IMR-90 (cell line): ENCODE measurements around the gene ISX. TPM values are rescaled to one million over a fixed set of nuclear protein-coding genes. Genes with fewer than 3 reads are reported as not detected.

Experiments
- ATAC-seq: fragments of 200-7000 bp; cut with Tn5 transposase; 2 replicates; pipeline ENCODE4 v1.9.1; 2020; ENCODE audit warnings: low read depth, mild to moderate bottlenecking, moderate library complexity
- BruUV-seq: library from RNA; stranded (reverse); fragments of 400-500 nt; replicated peaks from 2 replicates; lab custom pipeline; 2021; lab: Mats Ljungman, UMichigan
- CTCF ChIA-PET: fragments of 300-600 bp; formaldehyde crosslinking; extraction: SDS; loops from one replicate; lab custom pipeline; 2021; ENCODE audit warnings: antibody characterized with exemption; lab: Yijun Ruan, JAX
- POLR2A ChIA-PET: fragments of 300-600 bp; sonication (Branson Sonifier 250); formaldehyde crosslinking; loops from one replicate; lab custom pipeline; 2022; ENCODE audit warnings: antibody characterized with exemption; ENCODE audit not compliant: unreplicated experiment; lab: Charles Lee
- DNase-seq: peaks from one replicate; pipeline ENCODE4 v3.0.0; 2013
- H2AFZ ChIP-seq: replicated peaks from 2 replicates; pipeline ENCODE3; 2013; ENCODE audit warnings: low read length, mild to moderate bottlenecking; ENCODE audit not compliant: poor library complexity
- H2AK5ac ChIP-seq: 2 replicates; pipeline ENCODE4 v1.6.1; 2013; ENCODE audit warnings: low read depth, low read length, inconsistent platforms
- H2AK9ac ChIP-seq: replicated peaks from 2 replicates; pipeline ENCODE3; 2013; ENCODE audit warnings: mild to moderate bottlenecking, low read depth, low read length, moderate library complexity; ENCODE audit not compliant: poor library complexity
- H2BK120ac ChIP-seq: 2 replicates; pipeline ENCODE4 v1.6.1; 2013; ENCODE audit warnings: low read depth, low read length, inconsistent platforms
- H2BK15ac ChIP-seq: 3 replicates; pipeline ENCODE4 v1.6.1; 2013; ENCODE audit warnings: low read depth, low read length, inconsistent platforms
- H2BK20ac ChIP-seq: 2 replicates; pipeline ENCODE4 v1.6.1; 2013; ENCODE audit warnings: low read depth, mild to moderate bottlenecking, inconsistent platforms, low read length, moderate library complexity
- H2BK5ac ChIP-seq: 2 replicates; pipeline ENCODE4 v1.6.1; 2013; ENCODE audit warnings: mild to moderate bottlenecking, low read depth, low read length, inconsistent platforms; ENCODE audit not compliant: poor library complexity, severe bottlenecking
- H3K14ac ChIP-seq: replicated peaks from 2 replicates; pipeline ENCODE4 v1.6.1; 2013; ENCODE audit warnings: low read depth, low read length, inconsistent platforms
- H3K18ac ChIP-seq: 2 replicates; pipeline ENCODE4 v1.6.1; 2013; ENCODE audit warnings: low read depth, low read length, control low read depth
- H3K23ac ChIP-seq: 2 replicates; pipeline ENCODE4 v1.6.1; 2013; ENCODE audit warnings: low read depth, low read length, inconsistent platforms
- H3K27ac ChIP-seq: 2 replicates; pipeline ENCODE4 v1.5.1; 2013; ENCODE audit warnings: mild to moderate bottlenecking, control low read depth, low read length; ENCODE audit not compliant: insufficient read depth
- H3K27me3 ChIP-seq: 2 replicates; pipeline ENCODE4 v1.6.1; 2013; ENCODE audit warnings: low read length; ENCODE audit not compliant: control insufficient read depth, insufficient read depth
- H3K36me3 ChIP-seq: 2 replicates; pipeline ENCODE4 v1.6.1; 2013; ENCODE audit warnings: low read length, mixed read lengths; ENCODE audit not compliant: control insufficient read depth, insufficient read depth
- H3K4ac ChIP-seq: 2 replicates; pipeline ENCODE4 v1.6.1; 2013; ENCODE audit warnings: low read depth, low read length, inconsistent platforms
- H3K4me1 ChIP-seq: 2 replicates; pipeline ENCODE4 v1.6.1; 2013; ENCODE audit warnings: low read length, mixed read lengths; ENCODE audit not compliant: control insufficient read depth, insufficient read depth
- H3K4me2 ChIP-seq: 2 replicates; pipeline ENCODE4 v1.6.1; 2013; ENCODE audit warnings: low read depth, mild to moderate bottlenecking, control low read depth, low read length, moderate library complexity
- H3K4me3 ChIP-seq: 2 replicates; pipeline ENCODE4 v1.5.1; 2013; ENCODE audit warnings: low read depth, mild to moderate bottlenecking, control low read depth, low read length, moderate library complexity; ENCODE audit not compliant: insufficient read depth
- H3K56ac ChIP-seq: 2 replicates; pipeline ENCODE4 v1.6.1; 2013; ENCODE audit warnings: low read length, inconsistent platforms; ENCODE audit not compliant: insufficient read depth; ENCODE audit errors: extremely low read depth
- H3K79me1 ChIP-seq, 2 experiments: 2 replicates each; pipeline ENCODE4 v1.6.1; 2013; ENCODE audit warnings: low read length in 2 of 2, inconsistent platforms in 1 of 2, low read depth in 1 of 2
- H3K9ac ChIP-seq: 2 replicates; pipeline ENCODE4 v1.6.1; 2013; ENCODE audit warnings: low read depth, low read length, control low read depth
- H3K9me1 ChIP-seq: 2 replicates; pipeline ENCODE4 v1.6.1; 2013; ENCODE audit warnings: low read length, inconsistent platforms; ENCODE audit not compliant: insufficient read depth
- H3K9me3 ChIP-seq: 2 replicates; pipeline ENCODE4 v1.6.1; 2013; ENCODE audit warnings: low read length; ENCODE audit not compliant: control insufficient read depth, insufficient read depth
- H4K20me1 ChIP-seq: 2 replicates; pipeline ENCODE4 v1.6.1; 2013; ENCODE audit warnings: low read length, inconsistent platforms; ENCODE audit not compliant: insufficient read depth
- H4K5ac ChIP-seq: 2 replicates; pipeline ENCODE4 v1.6.1; 2013; ENCODE audit warnings: mild to moderate bottlenecking, low read depth, low read length, control low read depth
- H4K8ac ChIP-seq, 2 experiments: 2 replicates each; pipeline ENCODE4 v1.6.1; 2013; ENCODE audit warnings: low read depth in 2 of 2, low read length in 2 of 2, control low read depth in 1 of 2, inconsistent platforms in 1 of 2
- H4K91ac ChIP-seq: 2 replicates; pipeline ENCODE4 v1.6.1; 2013; ENCODE audit warnings: low read depth, low read length, inconsistent platforms; ENCODE audit not compliant: insufficient read depth
- BHLHE40 ChIP-seq: fragments of 150-350 bp; IDR thresholded peaks from 2 replicates; pipeline ENCODE4 v1.6.1; 2016; ENCODE audit warnings: mild to moderate bottlenecking, low read depth, low read length
- CEBPB ChIP-seq: IDR thresholded peaks from 2 replicates; pipeline ENCODE4 v1.6.1; 2012; ENCODE audit warnings: low read depth, low read length, improper control_type of control experiment
- FOS ChIP-seq: fragments of 150-350 bp; IDR thresholded peaks from 2 replicates; pipeline ENCODE4 v1.6.1; 2016; ENCODE audit warnings: low read depth, low read length
- MAZ ChIP-seq: IDR thresholded peaks from 2 replicates; pipeline ENCODE4 v1.6.1; 2012; ENCODE audit warnings: low read depth, mild to moderate bottlenecking, low read length, improper control_type of control experiment, moderate library complexity, borderline replicate concordance
- NFE2L2 ChIP-seq: fragments of 150-350 bp; IDR thresholded peaks from 2 replicates; pipeline ENCODE4 v1.6.1; 2016; ENCODE audit warnings: low read depth, mild to moderate bottlenecking, low read length
- RAD21 ChIP-seq: IDR thresholded peaks from 2 replicates; pipeline ENCODE4 v1.6.1; 2012; ENCODE audit warnings: low read length, improper control_type of control experiment
- WGBS, 2 experiments: methylation state at CpG; one replicate each; pipeline versions ENCODE4 v1.1.5 to v1.1.7; 2013; ENCODE audit warnings: missing lambda C conversion rate in 2 of 2; ENCODE audit not compliant: insufficient read length in 1 of 2; ENCODE audit errors: extremely low coverage in 2 of 2; 5-methylcytosine and 5-hydroxymethylcytosine counted together
- dilution Hi-C: fragments of 300-500 bp; cut with HindIII; formaldehyde crosslinking; loops from one replicate; pipeline ENCODE4 v1.14.3; 2018; ENCODE audit warnings: low sequenced_read_pairs; ENCODE audit not compliant: unreplicated experiment
- in situ Hi-C: fragments of 300-500 bp; cut with MboI; formaldehyde crosslinking; loops from 3 replicates; pipeline ENCODE4 v1.14.3; 2019; ENCODE audit warnings: low sequenced_read_pairs, inconsistent platforms, mixed read lengths
- intact Hi-C: fragments of 100-400 bp; cut with micrococcal nuclease; formaldehyde crosslinking; loops from 2 replicates; pipeline ENCODE4 v1.10.0; 2022
- polyA plus RNA-seq, 3 experiments: library from polyadenylated mRNA; depleted of rRNA; stranded (reverse); fragments of >200 nt; gene quantifications; 2 replicates each; pipeline ENCODE4 v1.2.3, GENCODE V29; 2012; ENCODE audit warnings: low replicate concordance in 1 of 3
- total RNA-seq: library from RNA; depleted of rRNA; stranded (reverse); fragments of >200 nt; gene quantifications from 2 replicates; pipeline ENCODE4 v1.2.3, GENCODE V29; 2012
- TF ChIP-seq, protein P1 (sequence below): fragments of 150-350 bp; IDR thresholded peaks from 2 replicates; pipeline ENCODE4 v1.6.1; 2017; ENCODE audit warnings: mild to moderate bottlenecking, antibody characterized with exemption, low read length, low read depth
- TF ChIP-seq, protein P2 (sequence below): conservative IDR thresholded peaks from 2 replicates; pipeline ENCODE4 v1.5.1; 2012; ENCODE audit warnings: mild to moderate bottlenecking, low read depth, low read length, improper control_type of control experiment
- TF ChIP-seq, protein P3 (sequence below): fragments of 150-350 bp; IDR thresholded peaks from 2 replicates; pipeline ENCODE4 v1.6.1; 2016; ENCODE audit warnings: low read depth, mild to moderate bottlenecking, low read length, moderate library complexity, borderline replicate concordance

The ISX gene
- total and polyA plus RNA-seq, 2 of the 4 experiments (the other 2 are of a cell fraction), result not detected

DNA sequence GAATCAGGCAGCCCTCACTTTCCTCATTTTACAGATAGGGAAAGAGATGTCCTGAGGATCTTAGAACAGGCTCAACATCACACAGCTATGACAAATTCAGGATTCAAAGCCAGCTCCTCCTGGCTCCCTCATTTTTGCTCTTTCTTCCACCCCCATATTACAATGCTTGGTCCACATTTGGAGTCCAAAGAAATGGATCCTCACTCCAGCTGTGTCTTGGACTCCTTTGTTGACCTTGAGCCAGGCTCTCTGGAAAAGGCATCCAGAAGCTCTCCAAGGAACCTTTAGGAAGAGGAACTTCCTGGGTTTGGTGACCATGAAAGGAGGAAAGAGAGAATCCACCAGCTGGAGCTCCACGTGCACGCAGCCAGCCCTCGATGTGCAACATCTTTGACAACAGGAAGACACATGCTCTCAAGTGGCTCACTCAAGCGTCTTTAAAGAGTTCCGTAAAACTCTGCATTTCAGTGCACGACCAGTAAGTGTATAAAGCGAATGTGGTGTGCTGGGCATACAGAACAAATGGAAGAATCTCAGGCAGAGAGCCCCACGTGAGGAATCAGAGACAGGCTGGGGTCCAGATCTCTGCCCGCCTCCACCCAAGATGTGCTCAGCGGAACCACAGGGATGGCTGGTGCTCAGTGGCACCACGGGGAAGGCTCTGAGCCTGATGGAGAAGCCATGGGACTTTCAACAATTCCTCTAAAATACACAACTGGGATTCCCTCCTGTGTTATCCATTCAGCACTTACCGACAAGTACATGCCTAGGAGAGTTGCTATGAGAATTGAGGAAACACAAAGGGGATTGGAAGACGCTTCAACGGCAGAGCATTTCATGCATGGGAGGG, 48.4 kb downstream of the ISX start:
- H3K36me3 ChIP-seq, result no peaks in the 10 kb centered on the region
- H2BK15ac ChIP-seq, result no peak overlapping the region
- CTCF ChIA-PET, result no interaction called here
- no peak overlapping the region for H4K91ac ChIP-seq
- peaks cover 3% of the 10 kb centered on the region; the same call in 1 of the 2 replicates for H3K9me3 ChIP-seq
- H3K4me1 ChIP-seq, result no peaks in the 10 kb centered on the region
- H2AK5ac ChIP-seq, result no peak overlapping the region
- H3K9me1 ChIP-seq, result no peaks in the 10 kb centered on the region
- no peak overlapping the region for H3K23ac ChIP-seq
- H3K27ac ChIP-seq, result no peak overlapping the region
- no peak overlapping the region for H3K4ac ChIP-seq
- H3K9ac ChIP-seq, result no peak overlapping the region
- no peak for DNase-seq
- H4K20me1 ChIP-seq, result no peaks in the 10 kb centered on the region
- no peak overlapping the region for H2BK20ac ChIP-seq
- intact Hi-C loops, result no loop called here
- no peak overlapping the region for H2BK5ac ChIP-seq
- no peak overlapping the region for H3K56ac ChIP-seq
- H3K27me3 ChIP-seq, result no peaks in the 10 kb centered on the region
- H3K18ac ChIP-seq, result no peak overlapping the region
- dilution Hi-C loops, result no loop called here
- H2AFZ ChIP-seq, result no peak overlapping the region
- POLR2A ChIA-PET, result no interaction called here
- H3K14ac ChIP-seq, result no peak overlapping the region
- WGBS, 2 experiments, result 59% methylated on average over 8 of the region's 14 CpGs; no CpG with 5 or more reads in 1 of the 2 experiments
- H2AK9ac ChIP-seq, result no peak overlapping the region
- no peak overlapping the region for H4K5ac ChIP-seq
- no peak for TF ChIP-seq FOS
- TF ChIP-seq CEBPB, result no peak
- TF ChIP-seq MAZ, result no peak
- TF ChIP-seq, protein P1, sequence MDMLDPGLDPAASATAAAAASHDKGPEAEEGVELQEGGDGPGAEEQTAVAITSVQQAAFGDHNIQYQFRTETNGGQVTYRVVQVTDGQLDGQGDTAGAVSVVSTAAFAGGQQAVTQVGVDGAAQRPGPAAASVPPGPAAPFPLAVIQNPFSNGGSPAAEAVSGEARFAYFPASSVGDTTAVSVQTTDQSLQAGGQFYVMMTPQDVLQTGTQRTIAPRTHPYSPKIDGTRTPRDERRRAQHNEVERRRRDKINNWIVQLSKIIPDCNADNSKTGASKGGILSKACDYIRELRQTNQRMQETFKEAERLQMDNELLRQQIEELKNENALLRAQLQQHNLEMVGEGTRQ, result no peak
- TF ChIP-seq RAD21, result no peak
- TF ChIP-seq BHLHE40, result no peak
- TF ChIP-seq, protein P2, sequence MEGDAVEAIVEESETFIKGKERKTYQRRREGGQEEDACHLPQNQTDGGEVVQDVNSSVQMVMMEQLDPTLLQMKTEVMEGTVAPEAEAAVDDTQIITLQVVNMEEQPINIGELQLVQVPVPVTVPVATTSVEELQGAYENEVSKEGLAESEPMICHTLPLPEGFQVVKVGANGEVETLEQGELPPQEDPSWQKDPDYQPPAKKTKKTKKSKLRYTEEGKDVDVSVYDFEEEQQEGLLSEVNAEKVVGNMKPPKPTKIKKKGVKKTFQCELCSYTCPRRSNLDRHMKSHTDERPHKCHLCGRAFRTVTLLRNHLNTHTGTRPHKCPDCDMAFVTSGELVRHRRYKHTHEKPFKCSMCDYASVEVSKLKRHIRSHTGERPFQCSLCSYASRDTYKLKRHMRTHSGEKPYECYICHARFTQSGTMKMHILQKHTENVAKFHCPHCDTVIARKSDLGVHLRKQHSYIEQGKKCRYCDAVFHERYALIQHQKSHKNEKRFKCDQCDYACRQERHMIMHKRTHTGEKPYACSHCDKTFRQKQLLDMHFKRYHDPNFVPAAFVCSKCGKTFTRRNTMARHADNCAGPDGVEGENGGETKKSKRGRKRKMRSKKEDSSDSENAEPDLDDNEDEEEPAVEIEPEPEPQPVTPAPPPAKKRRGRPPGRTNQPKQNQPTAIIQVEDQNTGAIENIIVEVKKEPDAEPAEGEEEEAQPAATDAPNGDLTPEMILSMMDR, result no peak
- TF ChIP-seq NFE2L2, result no peak
- TF ChIP-seq, protein P3, sequence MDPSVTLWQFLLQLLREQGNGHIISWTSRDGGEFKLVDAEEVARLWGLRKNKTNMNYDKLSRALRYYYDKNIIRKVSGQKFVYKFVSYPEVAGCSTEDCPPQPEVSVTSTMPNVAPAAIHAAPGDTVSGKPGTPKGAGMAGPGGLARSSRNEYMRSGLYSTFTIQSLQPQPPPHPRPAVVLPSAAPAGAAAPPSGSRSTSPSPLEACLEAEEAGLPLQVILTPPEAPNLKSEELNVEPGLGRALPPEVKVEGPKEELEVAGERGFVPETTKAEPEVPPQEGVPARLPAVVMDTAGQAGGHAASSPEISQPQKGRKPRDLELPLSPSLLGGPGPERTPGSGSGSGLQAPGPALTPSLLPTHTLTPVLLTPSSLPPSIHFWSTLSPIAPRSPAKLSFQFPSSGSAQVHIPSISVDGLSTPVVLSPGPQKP, result no peak
- in situ Hi-C loops, result no loop called here
- no peak overlapping the region for H4K8ac ChIP-seq
- H3K4me2 ChIP-seq, result no peak overlapping the region
- BruUV-seq, result no TSS peak
- no peak for ATAC-seq
- H3K79me1 ChIP-seq, result no peaks in the 10 kb centered on the region
- no peak overlapping the region for H3K4me3 ChIP-seq
- H2BK120ac ChIP-seq, result no peak overlapping the region
